ENCODE results near the gene MLLT10. TPM values are rescaled to one million over a fixed set of nuclear protein-coding genes. Genes with fewer than 3 reads are reported as not detected.
A peak's percentile ranks its signal among the peaks of the same experiment; 100 is the strongest.

MLLT10 gene
- total RNA-seq, 1 donor from 2014 or later = 43.9 TPM

- Mint-ChIP-seq H3K9me3 (ENCODE audit: unreplicated experiment) (no peaks in the 10 kb centered on the region), H3K4me3 (ENCODE audit: unreplicated experiment) (no peak overlapping the region), H3K4me1 (ENCODE audit: unreplicated experiment) (peaks cover 36% of the 10 kb centered on the region), H3K27me3 (ENCODE audit: unreplicated experiment) (no peaks in the 10 kb centered on the region), H3K27ac (ENCODE audit: unreplicated experiment) (no peak overlapping the region), H3K36me3 (ENCODE audit: unreplicated experiment) (peaks cover 11% of the 10 kb centered on the region)
- TF ChIP-seq, protein P1, sequence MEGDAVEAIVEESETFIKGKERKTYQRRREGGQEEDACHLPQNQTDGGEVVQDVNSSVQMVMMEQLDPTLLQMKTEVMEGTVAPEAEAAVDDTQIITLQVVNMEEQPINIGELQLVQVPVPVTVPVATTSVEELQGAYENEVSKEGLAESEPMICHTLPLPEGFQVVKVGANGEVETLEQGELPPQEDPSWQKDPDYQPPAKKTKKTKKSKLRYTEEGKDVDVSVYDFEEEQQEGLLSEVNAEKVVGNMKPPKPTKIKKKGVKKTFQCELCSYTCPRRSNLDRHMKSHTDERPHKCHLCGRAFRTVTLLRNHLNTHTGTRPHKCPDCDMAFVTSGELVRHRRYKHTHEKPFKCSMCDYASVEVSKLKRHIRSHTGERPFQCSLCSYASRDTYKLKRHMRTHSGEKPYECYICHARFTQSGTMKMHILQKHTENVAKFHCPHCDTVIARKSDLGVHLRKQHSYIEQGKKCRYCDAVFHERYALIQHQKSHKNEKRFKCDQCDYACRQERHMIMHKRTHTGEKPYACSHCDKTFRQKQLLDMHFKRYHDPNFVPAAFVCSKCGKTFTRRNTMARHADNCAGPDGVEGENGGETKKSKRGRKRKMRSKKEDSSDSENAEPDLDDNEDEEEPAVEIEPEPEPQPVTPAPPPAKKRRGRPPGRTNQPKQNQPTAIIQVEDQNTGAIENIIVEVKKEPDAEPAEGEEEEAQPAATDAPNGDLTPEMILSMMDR (IDR thresholded peaks at IDR 0.05) = no peak
- no peak for DNase-seq (ENCODE audit: extremely low spot score, unreplicated experiment)
Observed at GRCh38 chr10:21720090-21720489, 186.1 kb downstream of the MLLT10 start.

- no peak for DNase-seq (ENCODE audit: extremely low spot score, unreplicated experiment)
- H3K9me3 Mint-ChIP-seq (ENCODE audit: unreplicated experiment) = no peaks in the 10 kb centered on the region
Observed at GRCh38 chr10:21721000-21721665, 187.1 kb downstream of the MLLT10 start.

DNA sequence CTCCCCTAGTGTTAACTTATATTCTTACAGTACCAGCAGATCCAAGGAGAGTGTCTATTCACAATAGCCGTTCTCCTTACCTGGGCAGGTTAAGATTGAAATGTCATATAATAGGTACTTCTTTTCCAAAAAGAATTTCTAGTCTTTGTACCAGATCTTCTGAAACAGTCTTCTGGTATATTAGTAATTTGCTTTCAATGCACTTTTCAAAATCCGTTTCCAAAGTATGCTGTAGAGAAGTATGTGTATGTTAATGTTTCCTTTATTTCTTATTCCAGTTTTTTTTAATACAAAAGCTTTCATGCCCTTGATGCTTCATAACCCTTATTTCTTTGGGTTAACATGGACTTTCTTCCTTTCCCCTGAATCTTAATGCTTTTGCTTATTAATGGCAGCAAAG is 188.2 kb downstream of the MLLT10 start:
- H3K27me3 Mint-ChIP-seq (ENCODE audit: unreplicated experiment) = no peaks in the 10 kb centered on the region
- H3K4me3 Mint-ChIP-seq (ENCODE audit: unreplicated experiment) = no peak overlapping the region
- no peak overlapping the region for H3K27ac Mint-ChIP-seq (ENCODE audit: unreplicated experiment)
- no peak for DNase-seq (ENCODE audit: extremely low spot score, unreplicated experiment)
- TF ChIP-seq, protein P1 (IDR thresholded peaks at IDR 0.05) = no peak
- H3K4me1 Mint-ChIP-seq (ENCODE audit: unreplicated experiment) = peaks cover 39% of the 10 kb centered on the region
- H3K9me3 Mint-ChIP-seq (ENCODE audit: unreplicated experiment) = no peaks in the 10 kb centered on the region
- peaks cover 9% of the 10 kb centered on the region for H3K36me3 Mint-ChIP-seq (ENCODE audit: unreplicated experiment)

More at GRCh38 chr10:21721000-21721665, 187.1 kb downstream of the MLLT10 start:
- H3K27me3 Mint-ChIP-seq (ENCODE audit: unreplicated experiment) = no peaks in the 10 kb centered on the region
- no peak overlapping the region for H3K27ac Mint-ChIP-seq (ENCODE audit: unreplicated experiment)
- TF ChIP-seq, protein P1 (IDR thresholded peaks at IDR 0.05) = no peak
- H3K4me3 Mint-ChIP-seq (ENCODE audit: unreplicated experiment) = no peak overlapping the region
- peaks cover 31% of the 10 kb centered on the region for H3K4me1 Mint-ChIP-seq (ENCODE audit: unreplicated experiment)
- H3K36me3 Mint-ChIP-seq (ENCODE audit: unreplicated experiment) = peaks cover 9% of the 10 kb centered on the region

- Mint-ChIP-seq H3K36me3 (ENCODE audit: unreplicated experiment) (peaks cover 8% of the 10 kb centered on the region), H3K27ac (ENCODE audit: unreplicated experiment) (peak overlapping the region; percentile 80), H3K27me3 (ENCODE audit: unreplicated experiment) (no peaks in the 10 kb centered on the region), H3K9me3 (ENCODE audit: unreplicated experiment) (no peaks in the 10 kb centered on the region), H3K4me1 (ENCODE audit: unreplicated experiment) (peaks cover 54% of the 10 kb centered on the region), H3K4me3 (ENCODE audit: unreplicated experiment) (no peak overlapping the region)
- DNase-seq (ENCODE audit: extremely low spot score, unreplicated experiment) = no peak
- TF ChIP-seq, protein P1 (IDR thresholded peaks at IDR 0.05) = no peak
Observed at GRCh38 chr10:21724020-21724589, 190.1 kb downstream of the MLLT10 start.

DNA sequence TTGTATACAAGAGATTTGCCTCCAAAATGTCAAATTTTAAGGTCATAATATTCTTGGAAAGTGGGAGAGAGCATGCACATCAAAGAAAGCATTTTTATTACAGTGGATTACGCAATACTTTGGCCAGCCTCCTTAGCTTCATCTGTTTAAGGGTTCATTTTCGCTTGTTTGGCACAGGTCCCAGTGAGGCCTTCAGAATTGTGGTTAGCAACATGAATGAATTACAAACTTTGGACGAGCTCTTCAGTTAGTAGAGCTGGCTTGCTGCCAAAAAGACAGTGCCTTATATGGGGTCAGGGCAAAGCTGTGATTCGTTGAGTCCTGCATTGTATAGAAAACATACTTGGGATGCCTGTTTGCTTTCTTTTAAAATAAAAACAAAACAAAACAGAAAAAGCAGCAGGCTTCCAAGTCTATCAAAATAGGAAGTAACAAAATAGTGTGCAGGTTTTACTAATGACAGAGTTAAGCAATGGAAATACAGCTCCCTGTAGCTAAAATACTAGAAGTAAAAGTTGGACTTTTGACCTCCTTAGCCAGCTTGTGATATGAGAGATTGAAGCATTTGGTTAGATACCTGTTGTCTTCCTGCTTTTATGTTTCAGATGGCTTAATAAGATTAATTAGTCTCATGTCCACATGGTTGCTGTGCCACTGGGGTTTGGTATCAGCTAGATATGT is 190.8 kb downstream of the MLLT10 start:
- peak overlapping the region; percentile 80 for H3K27ac Mint-ChIP-seq (ENCODE audit: unreplicated experiment)
- H3K27me3 Mint-ChIP-seq (ENCODE audit: unreplicated experiment) = no peaks in the 10 kb centered on the region
- H3K36me3 Mint-ChIP-seq (ENCODE audit: unreplicated experiment) = peaks cover 11% of the 10 kb centered on the region
- H3K4me3 Mint-ChIP-seq (ENCODE audit: unreplicated experiment) = no peak overlapping the region
- DNase-seq (ENCODE audit: extremely low spot score, unreplicated experiment) = peak; percentile 95
- peaks cover 57% of the 10 kb centered on the region for H3K4me1 Mint-ChIP-seq (ENCODE audit: unreplicated experiment)
- TF ChIP-seq, protein P1 (IDR thresholded peaks at IDR 0.05) = no peak
- H3K9me3 Mint-ChIP-seq (ENCODE audit: unreplicated experiment) = no peaks in the 10 kb centered on the region

Measured in osteocyte (in vitro differentiated cells).